H1 (cell line): Measurements from ENCODE around the gene TMEM131L. TPM values are rescaled to one million over a fixed set of nuclear protein-coding genes. Genes with fewer than 3 reads are reported as not detected.

Experiments used
- ASH2L ChIP-seq: fragments of 200-600, 300-600 bp; sonication (generic); IDR thresholded peaks from one replicate; pipeline ENCODE4 v1.7.1; 2017; ENCODE audit warnings: low read length
- CHD2 ChIP-seq: IDR thresholded peaks from 2 replicates; pipeline ENCODE4 v1.6.1; 2012; ENCODE audit warnings: low read length, improper control_type of control experiment
- CTBP2 ChIP-seq: IDR thresholded peaks from 2 replicates; pipeline ENCODE4 v1.7.0; 2011; ENCODE audit warnings: borderline replicate concordance, mild to moderate bottlenecking, moderate library complexity, mixed read lengths, low read length; ENCODE audit not compliant: insufficient read depth, insufficient read length
- EZH2 ChIP-seq: fragments of 200-600 bp; sonication (generic); IDR thresholded peaks from 2 replicates; pipeline ENCODE4 v1.7.1; 2012; ENCODE audit warnings: low read depth, mild to moderate bottlenecking, moderate library complexity, low read length, inconsistent platforms; ENCODE audit not compliant: severe bottlenecking
- FOSL1 ChIP-seq: IDR thresholded peaks from 2 replicates; pipeline ENCODE4 v1.6.1; 2011; ENCODE audit warnings: mild to moderate bottlenecking, low read depth, low read length, moderate library complexity; ENCODE audit not compliant: insufficient read depth
- RAD21 ChIP-seq, 2 experiments: IDR thresholded peaks in 1 of 2; conservative IDR thresholded peaks in 1 of 2; 2 replicates each; pipeline ENCODE4 v1.6.1; 2011; ENCODE audit warnings: low read depth in 2 of 2, low read length in 2 of 2, improper control_type of control experiment in 1 of 2, inconsistent platforms in 1 of 2, mild to moderate bottlenecking in 1 of 2, moderate library complexity in 1 of 2
- SIX5 ChIP-seq: IDR thresholded peaks from 2 replicates; pipeline ENCODE4 v1.6.1; 2011; ENCODE audit warnings: mild to moderate bottlenecking, low read depth, low read length
- SP1 ChIP-seq: IDR thresholded peaks from 2 replicates; pipeline ENCODE4 v1.6.1; 2011; ENCODE audit warnings: low read depth, low read length
- polyA plus RNA-seq, 7 experiments: library from polyadenylated mRNA; depleted of rRNA in 3 of 7; stranded (reverse) in 5 of 7; unstranded in 2 of 7; fragments of >200 nt in 5 of 7; fragments of 200-250 nt in 2 of 7; gene quantifications; 1 replicate in 5 of 7; 2 replicates in 1 of 7; 4 replicates in 1 of 7; pipeline versions ENCODE4 v1.2.1 to v1.2.3, GENCODE V29; 2011 to 2013; ENCODE audit warnings: missing spikeins in 2 of 7, mixed read lengths in 2 of 7
- total RNA-seq: library from RNA; stranded (reverse); fragmentation: NEBNext Ultra II Directional; extraction: Animal tissue kit (Norgen Biotek cat#: 25700); gene quantifications from 2 replicates; pipeline ENCODE4 v1.2.1, GENCODE V29; 2021

Gene TMEM131L
- total and polyA plus RNA-seq, 2 of the 8 experiments (the other 6 are each of a cell fraction or from before 2014, with no cell fraction given): 14.3 to 26.1 TPM

- TF ChIP-seq RAD21 (IDR thresholded peaks at IDR 0.05 in 1 of 2, conservative IDR thresholded peaks at IDR 0.05 in 1 of 2; ENCODE audit: low read depth in 2 of 2, low read length in 2 of 2) (peak; percentile 13 to 23), ASH2L (peak; percentile 44), CHD2 (no peak), EZH2 (no peak), SIX5 (no peak), SP1 (no peak), FOSL1 (no peak), CTBP2 (peak; percentile 33)
Measured at GRCh38 chr4:153535772-153536513, 69.8 kb downstream of the TMEM131L start (continued).
